ENCODE data around the gene ADAMTS2.
"Not testable (repeated sequence)": the region's sequence is repeated elsewhere in the genome, so short reads cannot be mapped to it uniquely, and the experiment has no call there.

The ADAMTS2 gene

GRCh38 chr5:179325296-179326031, 19.8 kb downstream of the ADAMTS2 start:
- DNase-seq = no peak

- DNase-seq = no peak
Measured at GRCh38 chr5:179324760-179325295, 20.4 kb downstream of the ADAMTS2 start.

- not testable (repeated sequence) for DNase-seq
Measured at GRCh38 chr5:179324316-179324715, 20.9 kb downstream of the ADAMTS2 start.

- DNase-seq = no peak
Measured at GRCh38 chr5:179323026-179323870, 22.0 kb downstream of the ADAMTS2 start.

- DNase-seq = no peak
Measured at GRCh38 chr5:179322071-179323025, 22.9 kb downstream of the ADAMTS2 start.

GRCh38 chr5:179321206-179321987, 23.9 kb downstream of the ADAMTS2 start:
- no peak for DNase-seq

- DNase-seq = no peak
Measured at GRCh38 chr5:179319741-179320281, 25.4 kb downstream of the ADAMTS2 start.

GRCh38 chr5:179319123-179319522, 26.1 kb downstream of the ADAMTS2 start:
- DNase-seq = no peak

- no peak for DNase-seq
Measured at GRCh38 chr5:179318221-179318955, 26.9 kb downstream of the ADAMTS2 start.

- DNase-seq = no peak
Measured at GRCh38 chr5:179317411-179318220, 27.6 kb downstream of the ADAMTS2 start.

- no peak for DNase-seq
Measured at GRCh38 chr5:179316982-179317381, 28.3 kb downstream of the ADAMTS2 start.

- no peak for DNase-seq
Measured at GRCh38 chr5:179316111-179316551, 29.1 kb downstream of the ADAMTS2 start.

- no peak for DNase-seq
Measured at GRCh38 chr5:179315356-179315890, 29.8 kb downstream of the ADAMTS2 start.

GRCh38 chr5:179314606-179315355, 30.5 kb downstream of the ADAMTS2 start:
- DNase-seq = no peak

GRCh38 chr5:179313849-179314521, 31.3 kb downstream of the ADAMTS2 start:
- no peak for DNase-seq

GRCh38 chr5:179312557-179313235, 32.6 kb downstream of the ADAMTS2 start:
- no peak for DNase-seq

- DNase-seq = no peak
Measured at GRCh38 chr5:179311581-179311980, 33.7 kb downstream of the ADAMTS2 start.

- no peak for DNase-seq
Measured at GRCh38 chr5:179311091-179311470, 34.2 kb downstream of the ADAMTS2 start.

Data from COR-L47 (cell line).